A549 (cell line): ENCODE data around the gene RAB29. TPM values are rescaled to one million over a fixed set of nuclear protein-coding genes. Genes with fewer than 3 reads are reported as not detected.
"Not testable (repeated sequence)": the region's sequence is repeated elsewhere in the genome, so short reads cannot be mapped to it uniquely, and the experiment has no call there.

ENCODE experiments used
- ATAC-seq, 2 experiments: fragments of 200-7000 bp in 1 of 2; fragments of >200 bp in 1 of 2; cut with Nextera tagmentation in 1 of 2; cut with Tn5 transposase in 1 of 2; 3 replicates each; pipeline versions ENCODE4 v1.8.0 to v1.9.1; 2018 to 2020; ENCODE audit warnings: mild to moderate bottlenecking in 1 of 2, moderate library complexity in 1 of 2
- CTCF ChIA-PET: fragments of 300-600 bp; sonication (Branson Sonifier 250); formaldehyde crosslinking; extraction: SDS; loops from one replicate; lab custom pipeline; 2021; ENCODE audit warnings: antibody characterized with exemption, inconsistent platforms; lab: Yijun Ruan, JAX
- POLR2A ChIA-PET: fragments of 350-600 bp; formaldehyde crosslinking; extraction: SDS; loops from one replicate; lab custom pipeline; 2021; ENCODE audit warnings: antibody characterized with exemption, inconsistent platforms; lab: Yijun Ruan, JAX
- DNase-seq, 2 experiments: peaks; one replicate each; pipeline versions ENCODE4 v3.0.0 to v3.0.0-alpha.2; 2011 to 2016; ENCODE audit warnings: low read depth in 1 of 2, low spot score in 1 of 2
- FAIRE-seq: peaks from 2 replicates; lab custom pipeline; 2011; peaks lifted over from hg19 to GRCh38; lab: Jason Lieb, UNC
- H3K27ac ChIP-seq, 2 experiments: fragments of >200 bp; sonication (Bioruptor Twin); formaldehyde crosslinking; 3 replicates each; pipeline ENCODE4 v1.5.1; 2016 to 2017
- H3K4me1 ChIP-seq: fragments of >200 bp; sonication (Bioruptor Twin); formaldehyde crosslinking; 3 replicates; pipeline ENCODE4 v1.6.1; 2016
- H3K4me2 ChIP-seq: fragments of >200 bp; sonication (Bioruptor Twin); formaldehyde crosslinking; 3 replicates; pipeline ENCODE4 v1.6.1; 2016
- H3K4me3 ChIP-seq: fragments of >200 bp; sonication (Bioruptor Twin); formaldehyde crosslinking; 3 replicates; pipeline ENCODE4 v1.5.1; 2016
- H3K9me3 ChIP-seq: fragments of >200 bp; sonication (Bioruptor Twin); formaldehyde crosslinking; 3 replicates; pipeline ENCODE4 v1.6.1; 2016
- BHLHE40 ChIP-seq: IDR thresholded peaks from 2 replicates; pipeline ENCODE4 v1.6.1; 2012; ENCODE audit warnings: low read depth, low read length, inconsistent platforms
- CBX2 ChIP-seq: fragments of 200-600 bp; sonication (generic); IDR thresholded peaks from 2 replicates; pipeline ENCODE4 v1.6.1; 2016; ENCODE audit warnings: low read depth, mild to moderate bottlenecking, borderline replicate concordance
- CBX8 ChIP-seq: fragments of 200-600 bp; sonication (generic); IDR thresholded peaks from 2 replicates; pipeline ENCODE4 v1.6.1; 2016
- CHD2 ChIP-seq: fragments of 150-350 bp; IDR thresholded peaks from 2 replicates; pipeline ENCODE4 v1.6.1; 2014; ENCODE audit warnings: low read length; ENCODE audit not compliant: partially characterized antibody
- CHD4 ChIP-seq: fragments of 200-600 bp; sonication (generic); IDR thresholded peaks from 2 replicates; pipeline ENCODE4 v1.6.1; 2016; ENCODE audit warnings: antibody characterized with exemption, mild to moderate bottlenecking, borderline replicate concordance
- E2F6 ChIP-seq: IDR thresholded peaks from 2 replicates; pipeline ENCODE4 v1.6.1; 2012; ENCODE audit warnings: low read depth, borderline replicate concordance
- EHMT2 ChIP-seq: fragments of 200-600 bp; sonication (generic); IDR thresholded peaks from 2 replicates; pipeline ENCODE4 v1.6.1; 2016; ENCODE audit warnings: antibody characterized with exemption, low read depth, mild to moderate bottlenecking, moderate library complexity
- ELK1 ChIP-seq: fragments of 150-350 bp; IDR thresholded peaks from 2 replicates; pipeline ENCODE4 v1.6.1; 2014; ENCODE audit warnings: low read depth, mild to moderate bottlenecking, low read length
- FOSB ChIP-seq: fragments of 250-450 bp; sonication (Bioruptor Pico); IDR thresholded peaks from 2 replicates; pipeline ENCODE4 v1.5.0; 2020; ENCODE audit warnings: mild to moderate bottlenecking, moderate library complexity
- FOSL2 ChIP-seq, 2 experiments: fragments of 450-650 bp in 1 of 2; fragments of >200 bp in 1 of 2; sonication (Bioruptor Twin) in 1 of 2; formaldehyde crosslinking; IDR thresholded peaks; 2 replicates each; pipeline versions ENCODE4 v1.5.0 to v1.6.1; 2016 to 2020; ENCODE audit warnings: mild to moderate bottlenecking in 1 of 2, moderate library complexity in 1 of 2
- FOXS1 ChIP-seq: fragments of 250-450 bp; sonication (Bioruptor Pico); IDR thresholded peaks from 2 replicates; pipeline ENCODE4 v1.5.0; 2020; ENCODE audit warnings: mild to moderate bottlenecking, moderate library complexity
- GATA3 ChIP-seq: IDR thresholded peaks from 2 replicates; pipeline ENCODE4 v1.6.1; 2012; ENCODE audit warnings: borderline replicate concordance
- JUN ChIP-seq, 2 experiments: fragments of >200 bp; sonication (Bioruptor Twin); formaldehyde crosslinking; IDR thresholded peaks; 2 replicates in 1 of 2; 3 replicates in 1 of 2; pipeline ENCODE4 v1.6.1; 2016 to 2017
- KDM1A ChIP-seq: fragments of 200-600 bp; sonication (generic); IDR thresholded peaks from 2 replicates; pipeline ENCODE4 v1.6.1; 2016; ENCODE audit warnings: low read depth, mild to moderate bottlenecking
- MYC ChIP-seq: IDR thresholded peaks from 2 replicates; pipeline ENCODE4 v1.6.1; 2012; ENCODE audit warnings: mild to moderate bottlenecking, inconsistent platforms, low read length, improper control_type of control experiment, borderline replicate concordance
- NR3C1 ChIP-seq: fragments of >200 bp; sonication (Bioruptor Twin); formaldehyde crosslinking; IDR thresholded peaks from 3 replicates; pipeline ENCODE4 v1.6.1; 2017
- POLR2A ChIP-seq: IDR thresholded peaks from 2 replicates; pipeline ENCODE4 v1.6.1; 2012; ENCODE audit warnings: mild to moderate bottlenecking, low read length
- POLR2AphosphoS2 ChIP-seq: conservative IDR thresholded peaks from 2 replicates; pipeline ENCODE4 v1.6.1; 2012; ENCODE audit warnings: low read length, improper control_type of control experiment, inconsistent platforms
- RCOR1 ChIP-seq: fragments of 150-350 bp; IDR thresholded peaks from 2 replicates; pipeline ENCODE4 v1.6.1; 2014; ENCODE audit warnings: antibody characterized with exemption, low read length, low read depth
- RNF2 ChIP-seq: fragments of 200-600 bp; sonication (generic); IDR thresholded peaks from 2 replicates; pipeline ENCODE4 v1.6.1; 2016; ENCODE audit warnings: low read depth, mild to moderate bottlenecking, antibody characterized with exemption, moderate library complexity, borderline replicate concordance
- TP53 ChIP-seq: fragments of 250-450 bp; sonication (Bioruptor Pico); IDR thresholded peaks from 2 replicates; pipeline ENCODE4 v1.5.0; 2021; ENCODE audit warnings: mild to moderate bottlenecking, moderate library complexity
- ZC3H11A ChIP-seq: fragments of 450-650 bp; IDR thresholded peaks from 2 replicates; pipeline ENCODE4 v1.6.1; 2014; ENCODE audit warnings: antibody characterized with exemption, mild to moderate bottlenecking
- ZNF302 ChIP-seq: fragments of 250-450 bp; sonication (Bioruptor Pico); IDR thresholded peaks from 2 replicates; pipeline ENCODE4 v1.9.0; 2021; ENCODE audit warnings: inconsistent platforms, mild to moderate bottlenecking, moderate library complexity
- WGBS: methylation state at CpG from one replicate; pipeline ENCODE4 v1.1.6; 2017; ENCODE audit errors: missing lambda C conversion rate; 5-methylcytosine and 5-hydroxymethylcytosine counted together
- polyA minus RNA-seq: library from RNA; depleted of rRNA, polyadenylated mRNA; stranded (reverse); fragments of >200 nt; gene quantifications from 2 replicates; pipeline ENCODE4 v1.2.3, GENCODE V29; 2011; rRNA and poly(A)+ RNA removed
- polyA plus RNA-seq, 4 experiments: library from polyadenylated mRNA; depleted of rRNA in 3 of 4; stranded (reverse); fragments of >200 nt; fragmentation: RNase III in 1 of 4; extraction: RNeasy Plus Mini Kit Qiagen cat#74134 plus additional on column Dnase treatment in 1 of 4; gene quantifications; 2 replicates in 3 of 4; 3 replicates in 1 of 4; pipeline ENCODE4 v1.2.3, GENCODE V29; 2011 to 2017
- TF ChIP-seq, protein P1 (sequence below): IDR thresholded peaks from 2 replicates; pipeline ENCODE4 v1.6.1; 2012
- TF ChIP-seq, protein P2 (sequence below): fragments of 450-650 bp; IDR thresholded peaks from 2 replicates; pipeline ENCODE4 v1.6.1; 2014; ENCODE audit warnings: antibody characterized with exemption

The RAB29 gene, protein sequence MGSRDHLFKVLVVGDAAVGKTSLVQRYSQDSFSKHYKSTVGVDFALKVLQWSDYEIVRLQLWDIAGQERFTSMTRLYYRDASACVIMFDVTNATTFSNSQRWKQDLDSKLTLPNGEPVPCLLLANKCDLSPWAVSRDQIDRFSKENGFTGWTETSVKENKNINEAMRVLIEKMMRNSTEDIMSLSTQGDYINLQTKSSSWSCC
- polyA plus RNA-seq (2011; rRNA removed) (9.8 and 13.2 TPM in 2 replicates), polyA plus RNA-seq (2017; fragmentation: RNase III; extraction: RNeasy Plus Mini Kit Qiagen cat#74134 plus additional on column Dnase treatment) (12.9 to 17.9 TPM (median 14.8 TPM) in 3 replicates), polyA minus RNA-seq (5.8 and 6.9 TPM in 2 replicates)
- 5.3 and 6.8 TPM in 2 replicates for polyA plus RNA-seq (2012; cell fraction: cytosol; rRNA removed)
- polyA plus RNA-seq (2012; cell fraction: nucleus; rRNA removed): 3.8 and 5.1 TPM in 2 replicates

DNA sequence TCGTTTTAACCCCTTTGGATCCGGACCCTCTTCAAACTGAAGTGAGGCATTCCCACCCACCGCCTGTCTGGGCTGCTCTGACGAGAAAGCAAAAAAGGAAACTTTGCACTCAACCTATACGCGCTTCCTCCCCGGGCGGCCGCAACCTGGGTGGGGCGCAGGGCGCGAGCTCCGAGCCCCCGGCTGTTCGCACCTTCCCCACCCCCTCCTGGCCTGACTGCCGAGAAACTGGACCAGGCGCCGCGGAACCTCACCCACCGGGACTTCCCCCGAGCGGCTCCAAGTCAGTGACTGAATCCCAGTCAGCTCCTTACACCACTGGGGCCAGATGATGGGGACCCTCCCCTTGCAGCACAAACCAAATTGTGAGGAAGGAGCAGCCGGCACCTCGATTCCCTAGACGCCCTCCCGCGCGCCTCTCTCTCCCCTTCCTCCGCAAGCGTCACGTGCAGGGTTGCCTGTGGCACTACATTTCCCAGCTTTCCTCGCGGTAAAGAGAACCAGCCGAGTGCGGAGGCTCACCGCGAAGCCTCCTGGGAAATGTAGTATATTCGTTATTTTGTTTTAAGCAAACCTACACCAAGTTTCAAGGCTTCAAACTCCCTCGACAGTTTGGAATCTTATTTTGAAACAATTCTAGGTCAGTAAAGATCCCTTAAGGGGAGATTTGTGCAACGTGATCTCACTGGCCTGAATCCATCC, at the start of gene RAB29:
RAB29 (minus strand) TSS at position 468 of the 702 bp plus-strand sequence. CDS start 526 bp downstream, outside the sequence.
- WGBS: under 1% methylated on average over 23 of the region's 40 CpGs
- ATAC-seq: peak; percentile 97 to 99
- Histone ChIP-seq H3K9me3 (no peaks in the 10 kb centered on the region), H3K27ac (peak within 1 kb of the TSS; percentile 70 to 88), H3K4me3 (peak within 1 kb of the TSS; percentile 64), H3K4me1 (peaks cover 9% of the 10 kb centered on the region; the same call in 1 of the 3 replicates), H3K4me2 (peak within 1 kb of the TSS; percentile 75)
- POLR2A ChIA-PET: no interaction called here
- no peak for FAIRE-seq
- TF ChIP-seq POLR2A (no peak), JUN (IDR thresholded peaks at IDR 0.05) (0 out of 5 replicates have a peak, but pooled peaks of 1 of the 2 experiments have one; percentile 45), ELK1 (no peak), BHLHE40 (peak; percentile 91), E2F6 (peak; percentile 53; the same call in 1 of the 2 replicates), EHMT2 (no peak), MYC (0 out of 2 replicates have a peak, but pooled peaks have one; percentile 37), CBX2 (no peak), CHD2 (peak; percentile 12), RNF2 (peak; percentile 65; the same call in 1 of the 2 replicates), FOXS1 (no peak), FOSB (no peak)
- TF ChIP-seq, protein P1, sequence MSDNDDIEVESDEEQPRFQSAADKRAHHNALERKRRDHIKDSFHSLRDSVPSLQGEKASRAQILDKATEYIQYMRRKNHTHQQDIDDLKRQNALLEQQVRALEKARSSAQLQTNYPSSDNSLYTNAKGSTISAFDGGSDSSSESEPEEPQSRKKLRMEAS: peak; percentile 87
- TF ChIP-seq, protein P2, sequence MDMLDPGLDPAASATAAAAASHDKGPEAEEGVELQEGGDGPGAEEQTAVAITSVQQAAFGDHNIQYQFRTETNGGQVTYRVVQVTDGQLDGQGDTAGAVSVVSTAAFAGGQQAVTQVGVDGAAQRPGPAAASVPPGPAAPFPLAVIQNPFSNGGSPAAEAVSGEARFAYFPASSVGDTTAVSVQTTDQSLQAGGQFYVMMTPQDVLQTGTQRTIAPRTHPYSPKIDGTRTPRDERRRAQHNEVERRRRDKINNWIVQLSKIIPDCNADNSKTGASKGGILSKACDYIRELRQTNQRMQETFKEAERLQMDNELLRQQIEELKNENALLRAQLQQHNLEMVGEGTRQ: peak; percentile 93
- CTCF ChIA-PET: interaction anchor here (0.5 to 4.7 kb wide), 6 partner anchors 17 to 1259 kb away, joined by 3 to 27 read pairs (median 4); no protein-coding TSS in a partner anchor
- peak; percentile 69 to 74 for DNase-seq

DNA sequence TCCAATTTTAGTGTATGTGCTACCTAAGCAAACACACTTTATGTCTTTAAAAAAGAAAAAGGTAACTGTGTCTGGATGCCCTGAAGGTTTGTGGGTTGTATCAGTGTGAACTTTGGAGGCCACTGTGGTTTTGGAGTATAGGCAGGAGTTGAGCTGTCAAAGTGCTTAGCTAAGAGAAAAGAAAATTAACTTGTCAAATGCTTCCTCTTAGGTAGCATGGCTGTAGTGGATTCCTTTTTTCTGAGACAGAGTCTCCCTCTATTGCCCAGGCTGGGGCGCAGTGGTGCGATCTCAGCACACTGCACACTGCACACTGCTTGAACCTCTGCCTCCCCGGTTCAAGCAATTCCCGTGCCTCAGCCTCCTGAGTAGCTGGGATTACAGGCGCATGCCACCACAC, 48.9 kb upstream of the RAB29 start:
- H3K9me3 ChIP-seq: no peaks in the 10 kb centered on the region
- H3K4me2 ChIP-seq: no peak overlapping the region
- ChIA-PET POLR2A (interaction anchor here (0.7 kb wide), 1 partner anchor 124 kb away, joined by 3 read pairs; no protein-coding TSS in a partner anchor), CTCF (interaction anchor here (1.6 kb wide), 1 partner anchor 153 kb away, joined by 10 read pairs; no protein-coding TSS in a partner anchor)
- TF ChIP-seq NR3C1 (no peak), CHD4 (no peak), FOSL2 (IDR thresholded peaks at IDR 0.05) (no peak), FOSL2 (CRISPR knock-in tag; IDR thresholded peaks at IDR 0.05) (no peak), GATA3 (no peak), RCOR1 (no peak), FOSB (no peak), TP53 (CRISPR knock-in tag) (no peak), ZNF302 (CRISPR knock-in tag) (no peak), CBX8 (no peak), ZC3H11A (no peak), KDM1A (no peak), POLR2AphosphoS2 (no peak), BHLHE40 (no peak), MYC (no peak)
- TF ChIP-seq, protein P1: no peak
- no peak overlapping the region for H3K4me3 ChIP-seq
- H3K4me1 ChIP-seq: no peaks in the 10 kb centered on the region
- H3K27ac ChIP-seq: no peak overlapping the region
- DNase-seq (no peak), ATAC-seq (no peak), FAIRE-seq (no peak)
- WGBS: 98% methylated on average over 4 of the region's 5 CpGs

DNA sequence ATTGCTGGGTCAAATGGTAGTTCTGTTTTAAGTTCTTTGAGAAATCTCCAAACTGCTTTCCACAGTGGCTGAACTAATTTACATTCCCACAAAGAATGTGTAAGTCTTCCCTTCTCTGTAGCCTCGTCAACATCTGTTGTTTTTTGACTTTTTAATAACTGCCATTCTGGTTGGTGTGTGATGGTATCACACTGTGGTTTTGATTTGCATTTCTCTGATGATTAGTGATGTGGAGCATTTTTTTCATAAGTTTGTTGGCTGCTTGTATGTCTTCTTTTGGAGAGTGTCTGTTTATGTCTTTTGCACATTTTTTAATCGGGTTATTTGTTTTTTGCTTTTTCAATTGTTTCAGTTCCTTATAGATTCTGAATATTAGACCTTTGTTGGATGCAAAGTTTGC, 48.0 kb upstream of the RAB29 start:
- CTCF ChIA-PET: not testable (repeated sequence)
- 84% methylated on average over 2 of the region's 2 CpGs for WGBS

More for the DNA sequence above, 48.0 kb upstream of the RAB29 start:
- POLR2A ChIA-PET, H3K4me1 ChIP-seq, DNase-seq, H3K4me2 ChIP-seq, FAIRE-seq, ATAC-seq, H3K9me3 ChIP-seq, H3K4me3 ChIP-seq, H3K27ac ChIP-seq: not testable (repeated sequence)
